HEK293 (cell line): ENCODE results near the gene TSPYL2.

Experiments
- CTCF ChIA-PET: fragments of 350-600 bp; formaldehyde crosslinking; extraction: SDS; loops from one replicate; lab custom pipeline; 2021; ENCODE audit warnings: antibody characterized with exemption; lab: Yijun Ruan, JAX
- POLR2A ChIA-PET: fragments of 300-600 bp; formaldehyde crosslinking; extraction: SDS; loops from one replicate; lab custom pipeline; 2020; ENCODE audit warnings: antibody characterized with exemption, inconsistent platforms; lab: Yijun Ruan, JAX
- H3K27ac ChIP-seq: fragments of 200-500 bp; sonication (Bioruptor generic); 2 replicates; pipeline ENCODE4 v1.5.1; 2014; ENCODE audit warnings: low read depth, low read length, control low read depth, inconsistent platforms; ENCODE audit errors: extremely low read depth
- H3K36me3 ChIP-seq, 2 experiments: fragments of 200-500 bp in 1 of 2; sonication (Bioruptor generic) in 1 of 2; 1 replicate in 1 of 2; 2 replicates in 1 of 2; pipeline ENCODE4 v1.5.1; 2014 to 2017; ENCODE audit warnings: inconsistent platforms in 2 of 2, low read length in 2 of 2; ENCODE audit not compliant: control insufficient read depth in 2 of 2, insufficient read depth in 1 of 2
- H3K4me1 ChIP-seq: fragments of 200-500 bp; sonication (Bioruptor generic); 2 replicates; pipeline ENCODE4 v1.5.1; 2014; ENCODE audit warnings: mild to moderate bottlenecking, low read length, inconsistent platforms; ENCODE audit not compliant: control insufficient read depth, insufficient read depth
- H3K4me3 ChIP-seq: 2 replicates; pipeline ENCODE4 v1.5.1; 2011; ENCODE audit warnings: low read depth, mild to moderate bottlenecking, control low read depth, low read length, moderate library complexity
- H3K9me3 ChIP-seq: fragments of 200-500 bp; sonication (Bioruptor generic); 2 replicates; pipeline ENCODE4 v1.5.1; 2014; ENCODE audit warnings: low read depth, low read length, inconsistent platforms; ENCODE audit not compliant: control insufficient read depth, insufficient read depth
- GLIS2 ChIP-seq: fragments of 450-650 bp; formaldehyde crosslinking; IDR thresholded peaks from 2 replicates; pipeline ENCODE4 v1.5.1; 2016; ENCODE audit warnings: missing biosample characterization, missing genetic modification characterization
- KLF16 ChIP-seq: fragments of 450-650 bp; formaldehyde crosslinking; IDR thresholded peaks from 2 replicates; pipeline ENCODE4 v1.5.1; 2017; ENCODE audit warnings: missing biosample characterization, missing genetic modification characterization
- ZNF248 ChIP-seq: fragments of 450-650 bp; formaldehyde crosslinking; IDR thresholded peaks from 2 replicates; pipeline ENCODE4 v1.5.1; 2017; ENCODE audit warnings: missing biosample characterization, missing genetic modification characterization
- ZNF423 ChIP-seq: fragments of 450-650 bp; formaldehyde crosslinking; IDR thresholded peaks from 2 replicates; pipeline ENCODE4 v1.5.1; 2016; ENCODE audit warnings: missing biosample characterization, missing genetic modification characterization
- ZNF610 ChIP-seq: fragments of 450-650 bp; formaldehyde crosslinking; IDR thresholded peaks from 2 replicates; pipeline ENCODE4 v1.5.1; 2016; ENCODE audit warnings: missing biosample characterization, missing genetic modification characterization, borderline replicate concordance
- ZNF701 ChIP-seq: fragments of 450-650 bp; formaldehyde crosslinking; IDR thresholded peaks from 2 replicates; pipeline ENCODE4 v1.5.1; 2016; ENCODE audit warnings: missing biosample characterization, missing genetic modification characterization
- ZNF707 ChIP-seq: fragments of 450-650 bp; formaldehyde crosslinking; IDR thresholded peaks from 2 replicates; pipeline ENCODE4 v1.5.1; 2016; ENCODE audit warnings: missing biosample characterization, missing genetic modification characterization
- ZNF76 ChIP-seq: fragments of 450-650 bp; formaldehyde crosslinking; IDR thresholded peaks from 2 replicates; pipeline ENCODE4; 2016; ENCODE audit warnings: low read depth, missing biosample characterization, missing genetic modification characterization, borderline replicate concordance
- TF ChIP-seq, protein P1 (sequence below): fragments of 450-650 bp; formaldehyde crosslinking; IDR thresholded peaks from 2 replicates; pipeline ENCODE4 v1.5.1; 2017; ENCODE audit warnings: missing biosample characterization, missing genetic modification characterization
- TF ChIP-seq, protein P2 (sequence below): fragments of 450-650 bp; formaldehyde crosslinking; IDR thresholded peaks from 2 replicates; pipeline ENCODE4 v1.5.1; 2017; ENCODE audit warnings: missing biosample characterization, missing genetic modification characterization
- TF ChIP-seq, protein P3 (sequence below): fragments of 450-650 bp; formaldehyde crosslinking; IDR thresholded peaks from 2 replicates; pipeline ENCODE4 v1.5.1; 2016; ENCODE audit warnings: missing biosample characterization, missing genetic modification characterization, low read depth
- TF ChIP-seq, protein P4 (sequence below): fragments of 450-650 bp; formaldehyde crosslinking; IDR thresholded peaks from 2 replicates; pipeline ENCODE4 v1.5.1; 2016; ENCODE audit warnings: missing biosample characterization, missing genetic modification characterization
- TF ChIP-seq, protein P5 (sequence below): fragments of 450-650 bp; formaldehyde crosslinking; IDR thresholded peaks from 2 replicates; pipeline ENCODE4 v1.5.1; 2016; ENCODE audit warnings: missing biosample characterization, missing genetic modification characterization

The TSPYL2 gene

DNA sequence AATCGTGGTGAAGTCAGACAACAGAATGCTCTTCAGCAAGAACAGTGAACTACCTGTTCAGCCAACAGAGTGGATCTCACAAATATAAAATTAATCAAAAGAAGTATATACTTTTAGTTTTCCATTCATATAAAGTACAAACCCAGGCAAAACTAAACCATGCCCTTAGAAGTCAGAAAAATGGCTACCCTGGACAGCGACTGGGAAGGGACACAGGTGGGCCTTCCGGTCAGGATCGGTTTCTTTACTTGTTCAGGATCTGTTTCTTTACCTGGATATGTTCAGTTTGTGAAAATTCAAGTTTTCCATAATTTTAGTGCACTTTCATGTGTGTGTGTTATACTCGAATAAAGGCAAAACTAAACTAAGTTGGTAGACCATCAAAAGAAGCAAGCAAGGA is 46.0 kb upstream of the TSPYL2 start:
- POLR2A ChIA-PET: no interaction called here

DNA sequence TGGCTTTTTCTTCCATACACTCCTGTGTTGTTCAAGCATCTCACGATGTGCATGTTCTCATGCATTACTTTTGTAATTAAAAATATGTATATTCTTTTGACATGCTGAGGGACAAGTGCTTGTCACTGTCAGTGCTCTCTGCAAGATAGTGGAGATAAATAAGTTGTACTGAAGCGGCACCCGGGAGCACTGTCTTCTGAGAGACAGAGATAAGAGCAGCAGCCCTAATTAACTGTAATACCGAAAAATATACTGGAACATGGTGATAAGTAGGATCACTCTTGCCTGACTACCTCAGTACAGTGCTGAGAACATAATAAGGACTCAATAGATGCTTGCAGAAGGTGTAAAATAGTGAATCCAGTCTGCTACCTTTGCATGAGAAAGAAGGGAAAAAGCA is 42.9 kb upstream of the TSPYL2 start:
- TF ChIP-seq ZNF423 (tag by site-specific recombination) (no peak), ZNF248 (tag by site-specific recombination) (no peak), ZNF707 (tag by site-specific recombination) (no peak), ZNF610 (tag by site-specific recombination) (no peak), ZNF76 (tag by site-specific recombination) (no peak), ZNF701 (tag by site-specific recombination) (no peak), KLF16 (tag by site-specific recombination) (no peak), GLIS2 (tag by site-specific recombination) (no peak)
- TF ChIP-seq, protein P1, sequence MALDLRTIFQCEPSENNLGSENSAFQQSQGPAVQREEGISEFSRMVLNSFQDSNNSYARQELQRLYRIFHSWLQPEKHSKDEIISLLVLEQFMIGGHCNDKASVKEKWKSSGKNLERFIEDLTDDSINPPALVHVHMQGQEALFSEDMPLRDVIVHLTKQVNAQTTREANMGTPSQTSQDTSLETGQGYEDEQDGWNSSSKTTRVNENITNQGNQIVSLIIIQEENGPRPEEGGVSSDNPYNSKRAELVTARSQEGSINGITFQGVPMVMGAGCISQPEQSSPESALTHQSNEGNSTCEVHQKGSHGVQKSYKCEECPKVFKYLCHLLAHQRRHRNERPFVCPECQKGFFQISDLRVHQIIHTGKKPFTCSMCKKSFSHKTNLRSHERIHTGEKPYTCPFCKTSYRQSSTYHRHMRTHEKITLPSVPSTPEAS: no peak
- TF ChIP-seq, protein P2, sequence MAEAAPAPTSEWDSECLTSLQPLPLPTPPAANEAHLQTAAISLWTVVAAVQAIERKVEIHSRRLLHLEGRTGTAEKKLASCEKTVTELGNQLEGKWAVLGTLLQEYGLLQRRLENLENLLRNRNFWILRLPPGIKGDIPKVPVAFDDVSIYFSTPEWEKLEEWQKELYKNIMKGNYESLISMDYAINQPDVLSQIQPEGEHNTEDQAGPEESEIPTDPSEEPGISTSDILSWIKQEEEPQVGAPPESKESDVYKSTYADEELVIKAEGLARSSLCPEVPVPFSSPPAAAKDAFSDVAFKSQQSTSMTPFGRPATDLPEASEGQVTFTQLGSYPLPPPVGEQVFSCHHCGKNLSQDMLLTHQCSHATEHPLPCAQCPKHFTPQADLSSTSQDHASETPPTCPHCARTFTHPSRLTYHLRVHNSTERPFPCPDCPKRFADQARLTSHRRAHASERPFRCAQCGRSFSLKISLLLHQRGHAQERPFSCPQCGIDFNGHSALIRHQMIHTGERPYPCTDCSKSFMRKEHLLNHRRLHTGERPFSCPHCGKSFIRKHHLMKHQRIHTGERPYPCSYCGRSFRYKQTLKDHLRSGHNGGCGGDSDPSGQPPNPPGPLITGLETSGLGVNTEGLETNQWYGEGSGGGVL (tag by site-specific recombination): no peak
- TF ChIP-seq, protein P3, sequence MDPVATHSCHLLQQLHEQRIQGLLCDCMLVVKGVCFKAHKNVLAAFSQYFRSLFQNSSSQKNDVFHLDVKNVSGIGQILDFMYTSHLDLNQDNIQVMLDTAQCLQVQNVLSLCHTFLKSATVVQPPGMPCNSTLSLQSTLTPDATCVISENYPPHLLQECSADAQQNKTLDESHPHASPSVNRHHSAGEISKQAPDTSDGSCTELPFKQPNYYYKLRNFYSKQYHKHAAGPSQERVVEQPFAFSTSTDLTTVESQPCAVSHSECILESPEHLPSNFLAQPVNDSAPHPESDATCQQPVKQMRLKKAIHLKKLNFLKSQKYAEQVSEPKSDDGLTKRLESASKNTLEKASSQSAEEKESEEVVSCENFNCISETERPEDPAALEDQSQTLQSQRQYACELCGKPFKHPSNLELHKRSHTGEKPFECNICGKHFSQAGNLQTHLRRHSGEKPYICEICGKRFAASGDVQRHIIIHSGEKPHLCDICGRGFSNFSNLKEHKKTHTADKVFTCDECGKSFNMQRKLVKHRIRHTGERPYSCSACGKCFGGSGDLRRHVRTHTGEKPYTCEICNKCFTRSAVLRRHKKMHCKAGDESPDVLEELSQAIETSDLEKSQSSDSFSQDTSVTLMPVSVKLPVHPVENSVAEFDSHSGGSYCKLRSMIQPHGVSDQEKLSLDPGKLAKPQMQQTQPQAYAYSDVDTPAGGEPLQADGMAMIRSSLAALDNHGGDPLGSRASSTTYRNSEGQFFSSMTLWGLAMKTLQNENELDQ: no peak
- CTCF ChIA-PET: no interaction called here
- Histone ChIP-seq H3K36me3 (no peaks in the 10 kb centered on the region), H3K27ac (no peak overlapping the region), H3K4me3 (no peak overlapping the region), H3K4me1 (no peaks in the 10 kb centered on the region), H3K9me3 (no peaks in the 10 kb centered on the region)
- POLR2A ChIA-PET: no interaction called here

More for the DNA sequence above, 46.0 kb upstream of the TSPYL2 start:
- TF ChIP-seq, protein P4, sequence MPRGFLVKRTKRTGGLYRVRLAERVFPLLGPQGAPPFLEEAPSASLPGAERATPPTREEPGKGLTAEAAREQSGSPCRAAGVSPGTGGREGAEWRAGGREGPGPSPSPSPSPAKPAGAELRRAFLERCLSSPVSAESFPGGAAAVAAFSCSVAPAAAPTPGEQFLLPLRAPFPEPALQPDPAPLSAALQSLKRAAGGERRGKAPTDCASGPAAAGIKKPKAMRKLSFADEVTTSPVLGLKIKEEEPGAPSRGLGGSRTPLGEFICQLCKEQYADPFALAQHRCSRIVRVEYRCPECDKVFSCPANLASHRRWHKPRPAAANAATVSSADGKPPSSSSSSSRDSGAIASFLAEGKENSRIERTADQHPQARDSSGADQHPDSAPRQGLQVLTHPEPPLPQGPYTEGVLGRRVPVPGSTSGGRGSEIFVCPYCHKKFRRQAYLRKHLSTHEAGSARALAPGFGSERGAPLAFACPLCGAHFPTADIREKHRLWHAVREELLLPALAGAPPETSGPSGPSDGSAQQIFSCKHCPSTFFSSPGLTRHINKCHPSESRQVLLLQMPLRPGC: no peak
- TF ChIP-seq, protein P5, sequence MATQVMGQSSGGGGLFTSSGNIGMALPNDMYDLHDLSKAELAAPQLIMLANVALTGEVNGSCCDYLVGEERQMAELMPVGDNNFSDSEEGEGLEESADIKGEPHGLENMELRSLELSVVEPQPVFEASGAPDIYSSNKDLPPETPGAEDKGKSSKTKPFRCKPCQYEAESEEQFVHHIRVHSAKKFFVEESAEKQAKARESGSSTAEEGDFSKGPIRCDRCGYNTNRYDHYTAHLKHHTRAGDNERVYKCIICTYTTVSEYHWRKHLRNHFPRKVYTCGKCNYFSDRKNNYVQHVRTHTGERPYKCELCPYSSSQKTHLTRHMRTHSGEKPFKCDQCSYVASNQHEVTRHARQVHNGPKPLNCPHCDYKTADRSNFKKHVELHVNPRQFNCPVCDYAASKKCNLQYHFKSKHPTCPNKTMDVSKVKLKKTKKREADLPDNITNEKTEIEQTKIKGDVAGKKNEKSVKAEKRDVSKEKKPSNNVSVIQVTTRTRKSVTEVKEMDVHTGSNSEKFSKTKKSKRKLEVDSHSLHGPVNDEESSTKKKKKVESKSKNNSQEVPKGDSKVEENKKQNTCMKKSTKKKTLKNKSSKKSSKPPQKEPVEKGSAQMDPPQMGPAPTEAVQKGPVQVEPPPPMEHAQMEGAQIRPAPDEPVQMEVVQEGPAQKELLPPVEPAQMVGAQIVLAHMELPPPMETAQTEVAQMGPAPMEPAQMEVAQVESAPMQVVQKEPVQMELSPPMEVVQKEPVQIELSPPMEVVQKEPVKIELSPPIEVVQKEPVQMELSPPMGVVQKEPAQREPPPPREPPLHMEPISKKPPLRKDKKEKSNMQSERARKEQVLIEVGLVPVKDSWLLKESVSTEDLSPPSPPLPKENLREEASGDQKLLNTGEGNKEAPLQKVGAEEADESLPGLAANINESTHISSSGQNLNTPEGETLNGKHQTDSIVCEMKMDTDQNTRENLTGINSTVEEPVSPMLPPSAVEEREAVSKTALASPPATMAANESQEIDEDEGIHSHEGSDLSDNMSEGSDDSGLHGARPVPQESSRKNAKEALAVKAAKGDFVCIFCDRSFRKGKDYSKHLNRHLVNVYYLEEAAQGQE (tag by site-specific recombination): peak; percentile 88
- no peaks in the 10 kb centered on the region for H3K36me3 ChIP-seq
- no peak overlapping the region for H3K4me3 ChIP-seq
- CTCF ChIA-PET: interaction anchor here (0.9 kb wide), 1 partner anchor 30 kb away, joined by 3 read pairs; no protein-coding TSS in a partner anchor
- H3K4me1 ChIP-seq: no peaks in the 10 kb centered on the region
- no peak overlapping the region for H3K27ac ChIP-seq
- no peaks in the 10 kb centered on the region for H3K9me3 ChIP-seq
